Measurements from ENCODE around the gene DTYMK. TPM values are rescaled to one million over a fixed set of nuclear protein-coding genes. Genes with fewer than 3 reads are reported as not detected.
A peak's percentile ranks its signal among the peaks of the same experiment; 100 is the strongest.

DTYMK gene
- total RNA-seq, 1 donor from 2014 or later: 26.1 TPM

DNA sequence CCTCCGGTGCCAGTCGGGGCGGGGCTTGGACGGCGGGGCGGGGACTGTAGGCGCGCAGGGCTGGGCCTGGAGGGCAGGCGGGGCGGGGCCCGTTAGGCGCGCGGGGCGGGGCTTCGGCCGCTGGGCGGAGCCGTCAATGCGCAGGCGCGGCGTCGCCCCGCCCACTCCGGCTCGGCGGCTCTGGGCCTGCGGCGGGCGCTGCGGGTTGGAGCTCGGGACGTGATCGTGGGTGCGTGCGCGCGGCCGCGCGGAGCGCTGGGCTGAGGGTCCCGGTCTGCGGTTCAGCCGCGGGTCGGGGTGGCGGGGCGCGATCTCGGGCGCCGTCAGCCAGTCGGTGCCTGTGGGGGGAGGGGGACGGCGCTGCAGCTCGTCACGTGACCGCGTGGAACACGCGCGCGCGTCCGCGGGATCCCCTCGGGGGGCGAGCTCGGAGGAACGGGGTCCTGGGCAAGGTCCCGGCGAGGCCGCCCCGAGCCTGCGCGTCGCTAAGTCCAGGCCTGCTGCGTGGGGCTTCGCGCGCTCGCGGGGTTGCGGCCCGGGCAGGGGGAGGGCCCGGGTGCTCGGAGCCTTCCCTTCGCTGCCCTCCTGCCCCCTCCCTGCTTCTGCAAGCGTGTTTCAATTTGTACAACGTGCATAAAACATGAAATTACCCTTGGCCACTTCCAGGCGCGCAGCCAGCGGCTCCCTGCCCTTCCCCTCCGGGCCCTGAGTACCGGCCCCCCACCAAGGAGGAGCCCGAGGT, 48.0 kb upstream of the DTYMK start, which contains the start of gene D2HGDH:
TSS of gene D2HGDH (plus strand) at position 164 of the 742 bp plus-strand sequence. CDS start 595 bp downstream, outside the sequence.
- peak within 1 kb of the TSS; percentile 85 for H3K4me3 Mint-ChIP-seq (ENCODE audit: unreplicated experiment)
- Histone ChIP-seq H3K4me1 (ENCODE audit: insufficient read depth, low read length) (peaks cover 11% of the 10 kb centered on the region), H3K36me3 (ENCODE audit: insufficient read depth, low read length) (no peaks in the 10 kb centered on the region), H3K9me3 (ENCODE audit: insufficient read depth, low read depth, low read length) (no peaks in the 10 kb centered on the region), H3K27me3 (ENCODE audit: insufficient read depth, low read length) (no peaks in the 10 kb centered on the region), H4K20me1 (ENCODE audit: insufficient read depth, low read length) (peaks cover 20% of the 10 kb centered on the region), H3K4me3 (ENCODE audit: insufficient read depth, low read depth, low read length) (peak within 1 kb of the TSS; percentile 76), H3K79me2 (ENCODE audit: insufficient read depth, low read length) (peaks cover 3% of the 10 kb centered on the region), H3K4me2 (ENCODE audit: low read length) (peak within 1 kb of the TSS; percentile 96), H3K27ac (ENCODE audit: low read depth, low read length) (peak within 1 kb of the TSS; percentile 59), H2AFZ (ENCODE audit: low read depth, low read length) (peak within 1 kb of the TSS; percentile 93), H3K9ac (ENCODE audit: low read length) (peak within 1 kb of the TSS; percentile 80)
- H3K36me3 Mint-ChIP-seq (ENCODE audit: low read depth, unreplicated experiment): no peaks in the 10 kb centered on the region
- H3K27ac Mint-ChIP-seq (ENCODE audit: unreplicated experiment): peak within 1 kb of the TSS; percentile 41
- H3K27me3 Mint-ChIP-seq (ENCODE audit: low read depth, unreplicated experiment): peaks cover 2% of the 10 kb centered on the region
- DNase-seq (ENCODE audit: low read depth) (peak; percentile 41), FAIRE-seq (no peak)
- H3K9me3 Mint-ChIP-seq (ENCODE audit: unreplicated experiment): no peaks in the 10 kb centered on the region
- TF ChIP-seq, protein P1, sequence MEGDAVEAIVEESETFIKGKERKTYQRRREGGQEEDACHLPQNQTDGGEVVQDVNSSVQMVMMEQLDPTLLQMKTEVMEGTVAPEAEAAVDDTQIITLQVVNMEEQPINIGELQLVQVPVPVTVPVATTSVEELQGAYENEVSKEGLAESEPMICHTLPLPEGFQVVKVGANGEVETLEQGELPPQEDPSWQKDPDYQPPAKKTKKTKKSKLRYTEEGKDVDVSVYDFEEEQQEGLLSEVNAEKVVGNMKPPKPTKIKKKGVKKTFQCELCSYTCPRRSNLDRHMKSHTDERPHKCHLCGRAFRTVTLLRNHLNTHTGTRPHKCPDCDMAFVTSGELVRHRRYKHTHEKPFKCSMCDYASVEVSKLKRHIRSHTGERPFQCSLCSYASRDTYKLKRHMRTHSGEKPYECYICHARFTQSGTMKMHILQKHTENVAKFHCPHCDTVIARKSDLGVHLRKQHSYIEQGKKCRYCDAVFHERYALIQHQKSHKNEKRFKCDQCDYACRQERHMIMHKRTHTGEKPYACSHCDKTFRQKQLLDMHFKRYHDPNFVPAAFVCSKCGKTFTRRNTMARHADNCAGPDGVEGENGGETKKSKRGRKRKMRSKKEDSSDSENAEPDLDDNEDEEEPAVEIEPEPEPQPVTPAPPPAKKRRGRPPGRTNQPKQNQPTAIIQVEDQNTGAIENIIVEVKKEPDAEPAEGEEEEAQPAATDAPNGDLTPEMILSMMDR (IDR thresholded peaks at IDR 0.05; ENCODE audit: insufficient read depth, low read depth, low read length): no peak
- no peak for TF ChIP-seq EZH2 (IDR thresholded peaks at IDR 0.05; ENCODE audit: insufficient read depth, low read length)
- peaks cover 2% of the 10 kb centered on the region for H3K4me1 Mint-ChIP-seq (ENCODE audit: low read depth, unreplicated experiment)

DNA sequence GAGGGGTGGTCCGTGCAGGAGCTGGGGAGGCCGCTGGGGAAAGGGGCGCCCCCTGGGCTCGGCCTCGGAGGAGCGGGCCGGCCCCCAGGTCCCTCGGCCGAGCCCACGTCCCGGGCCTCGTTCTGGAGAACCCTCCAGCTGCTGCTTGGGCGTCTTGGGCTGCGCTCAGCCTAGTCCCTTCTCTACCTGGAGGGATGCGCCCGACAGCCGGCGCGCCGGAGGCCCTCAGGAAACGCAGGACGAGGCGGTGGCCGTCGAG, 47.5 kb upstream of the DTYMK start:
- Histone ChIP-seq H3K4me2 (ENCODE audit: low read length) (peak overlapping the region; percentile 96), H3K4me3 (ENCODE audit: insufficient read depth, low read depth, low read length) (peak overlapping the region; percentile 44), H3K27me3 (ENCODE audit: insufficient read depth, low read length) (no peaks in the 10 kb centered on the region), H3K9ac (ENCODE audit: low read length) (peak overlapping the region; percentile 50), H3K36me3 (ENCODE audit: insufficient read depth, low read length) (no peaks in the 10 kb centered on the region), H3K9me3 (ENCODE audit: insufficient read depth, low read depth, low read length) (no peaks in the 10 kb centered on the region), H4K20me1 (ENCODE audit: insufficient read depth, low read length) (peaks cover 15% of the 10 kb centered on the region), H2AFZ (ENCODE audit: low read depth, low read length) (peak overlapping the region; percentile 93), H3K79me2 (ENCODE audit: insufficient read depth, low read length) (peaks cover 3% of the 10 kb centered on the region), H3K4me1 (ENCODE audit: insufficient read depth, low read length) (peaks cover 11% of the 10 kb centered on the region), H3K27ac (ENCODE audit: low read depth, low read length) (no peak overlapping the region)
- FAIRE-seq: no peak
- Mint-ChIP-seq H3K4me1 (ENCODE audit: low read depth, unreplicated experiment) (peaks cover 2% of the 10 kb centered on the region), H3K36me3 (ENCODE audit: low read depth, unreplicated experiment) (no peaks in the 10 kb centered on the region), H3K9me3 (ENCODE audit: unreplicated experiment) (no peaks in the 10 kb centered on the region), H3K27ac (ENCODE audit: unreplicated experiment) (no peak overlapping the region), H3K27me3 (ENCODE audit: low read depth, unreplicated experiment) (peaks cover 2% of the 10 kb centered on the region), H3K4me3 (ENCODE audit: unreplicated experiment) (no peak overlapping the region)
- TF ChIP-seq, protein P1 (IDR thresholded peaks at IDR 0.05; ENCODE audit: insufficient read depth, low read depth, low read length): no peak
- TF ChIP-seq EZH2 (IDR thresholded peaks at IDR 0.05; ENCODE audit: insufficient read depth, low read length): no peak
- no peak for DNase-seq (ENCODE audit: low read depth)
